Neural crest cell (in vitro differentiated cells): ENCODE results near the gene SBK3. TPM values are rescaled to one million over a fixed set of nuclear protein-coding genes. Genes with fewer than 3 reads are reported as not detected.

Experiments used
- DNase-seq: peaks from one replicate; pipeline ENCODE4 v3.0.0; 2021; ENCODE audit warnings: low read depth, mixed read lengths, low spot score
- H3K27ac Mint-ChIP-seq: one replicate; pipeline ENCODE4 v1.8.0; 2021; ENCODE audit warnings: mild to moderate bottlenecking, mixed read lengths; ENCODE audit not compliant: unreplicated experiment
- H3K27me3 Mint-ChIP-seq: 2 replicates; pipeline ENCODE4 v1.8.0; 2021; ENCODE audit warnings: low read depth, mild to moderate bottlenecking, mixed read lengths
- H3K36me3 Mint-ChIP-seq: 2 replicates; pipeline ENCODE4 v1.8.0; 2021; ENCODE audit warnings: low read depth, mild to moderate bottlenecking, mixed read lengths
- H3K4me1 Mint-ChIP-seq: 2 replicates; pipeline ENCODE4 v1.8.0; 2021; ENCODE audit warnings: mixed read lengths
- H3K4me3 Mint-ChIP-seq: one replicate; pipeline ENCODE4 v1.8.0; 2021; ENCODE audit warnings: mild to moderate bottlenecking, mixed read lengths
- H3K9me3 Mint-ChIP-seq: 2 replicates; pipeline ENCODE4 v1.8.0; 2021; ENCODE audit warnings: mixed read lengths
- CTCF ChIP-seq: fragments of 200-600 bp; sonication (generic); conservative IDR thresholded peaks from 2 replicates; pipeline ENCODE4 v1.5.0; 2021; ENCODE audit warnings: antibody characterized with exemption, mild to moderate bottlenecking
- total RNA-seq: library from RNA; stranded (reverse); gene quantifications from 2 replicates; pipeline ENCODE4 v1.2.1, GENCODE V29; 2021

The SBK3 gene
- total RNA-seq, 1 donor from 2014 or later, result 0.68 TPM

- Mint-ChIP-seq H3K4me3 (no peak overlapping the region), H3K4me1 (peaks cover 29% of the 10 kb centered on the region), H3K27me3 (peaks cover 34% of the 10 kb centered on the region), H3K36me3 (no peaks in the 10 kb centered on the region), H3K27ac (no peak overlapping the region), H3K9me3 (no peaks in the 10 kb centered on the region)
- no peak for DNase-seq
- TF ChIP-seq CTCF, result no peak
Measured at GRCh38 chr19:55553217-55554182, 8.2 kb upstream of the SBK3 start.

GRCh38 chr19:55552620-55553019, 7.3 kb upstream of the SBK3 start:
- Mint-ChIP-seq H3K9me3 (no peaks in the 10 kb centered on the region), H3K27me3 (peaks cover 34% of the 10 kb centered on the region), H3K27ac (no peak overlapping the region), H3K4me3 (no peak overlapping the region), H3K36me3 (no peaks in the 10 kb centered on the region), H3K4me1 (peaks cover 29% of the 10 kb centered on the region)
- no peak for DNase-seq
- no peak for TF ChIP-seq CTCF

- no peak overlapping the region for H3K4me3 Mint-ChIP-seq
- peaks cover 29% of the 10 kb centered on the region for H3K4me1 Mint-ChIP-seq
- H3K27ac Mint-ChIP-seq, result no peak overlapping the region
- H3K9me3 Mint-ChIP-seq, result no peaks in the 10 kb centered on the region
- peaks cover 34% of the 10 kb centered on the region for H3K27me3 Mint-ChIP-seq
- no peak for TF ChIP-seq CTCF
- H3K36me3 Mint-ChIP-seq, result no peaks in the 10 kb centered on the region
- no peak for DNase-seq
Measured at GRCh38 chr19:55552206-55552605, 6.9 kb upstream of the SBK3 start.

- Mint-ChIP-seq H3K27ac (no peak overlapping the region), H3K36me3 (no peaks in the 10 kb centered on the region), H3K4me3 (peak overlapping the region; percentile 68), H3K4me1 (peaks cover 38% of the 10 kb centered on the region), H3K9me3 (no peaks in the 10 kb centered on the region), H3K27me3 (peaks cover 34% of the 10 kb centered on the region)
- TF ChIP-seq CTCF, result peak; percentile 31
- no peak for DNase-seq
Measured at GRCh38 chr19:55550321-55550650, 4.9 kb upstream of the SBK3 start.

GRCh38 chr19:55549500-55550320, 4.4 kb upstream of the SBK3 start:
- peak; percentile 16 for DNase-seq
- Mint-ChIP-seq H3K27me3 (peaks cover 34% of the 10 kb centered on the region), H3K27ac (no peak overlapping the region), H3K4me3 (peak overlapping the region; percentile 68), H3K4me1 (peaks cover 37% of the 10 kb centered on the region), H3K36me3 (no peaks in the 10 kb centered on the region), H3K9me3 (no peaks in the 10 kb centered on the region)
- no peak for TF ChIP-seq CTCF
